Measurements from ENCODE around the gene TACR1. TPM values are rescaled to one million over a fixed set of nuclear protein-coding genes. Genes with fewer than 3 reads are reported as not detected.

The TACR1 gene
- total and polyA plus RNA-seq, 2 of the 4 experiments (the other 2 are of a cell fraction) = under 0.01 to 0.09 TPM

DNA sequence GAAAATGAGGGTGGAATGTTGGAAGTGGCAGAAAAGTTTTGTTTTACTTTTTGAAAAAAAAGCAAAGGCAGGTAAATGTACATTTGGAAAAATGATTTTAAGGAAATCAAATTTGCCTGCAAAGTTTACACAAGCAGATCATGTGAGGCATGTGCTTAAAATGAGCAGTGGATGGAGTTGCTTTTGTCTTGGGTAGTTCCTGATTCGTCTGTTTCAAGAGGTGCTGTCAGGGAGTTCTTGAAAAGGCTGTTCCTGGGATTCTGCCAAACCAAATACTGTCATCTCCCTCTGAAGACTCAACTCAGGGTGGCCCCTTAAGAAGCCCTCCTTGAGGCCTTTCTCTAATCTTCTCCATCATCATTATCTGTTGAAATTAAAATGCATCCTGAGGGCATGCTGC lies 59.0 kb downstream of the TACR1 start:
- CTCF ChIA-PET = no interaction called here
- H4K91ac ChIP-seq (ENCODE audit: insufficient read depth, low read depth, low read length) = no peak overlapping the region
- H3K56ac ChIP-seq (ENCODE audit: extremely low read depth, insufficient read depth, low read length) = no peak overlapping the region
- BruUV-seq (replicated peaks) = no TSS peak
- no peak overlapping the region for H4K5ac ChIP-seq (ENCODE audit: low read depth, low read length)
- no peak overlapping the region for H3K4ac ChIP-seq (ENCODE audit: low read depth, low read length)
- TF ChIP-seq BHLHE40 (IDR thresholded peaks at IDR 0.05; ENCODE audit: low read depth, low read length) = no peak
- TF ChIP-seq, protein P1, sequence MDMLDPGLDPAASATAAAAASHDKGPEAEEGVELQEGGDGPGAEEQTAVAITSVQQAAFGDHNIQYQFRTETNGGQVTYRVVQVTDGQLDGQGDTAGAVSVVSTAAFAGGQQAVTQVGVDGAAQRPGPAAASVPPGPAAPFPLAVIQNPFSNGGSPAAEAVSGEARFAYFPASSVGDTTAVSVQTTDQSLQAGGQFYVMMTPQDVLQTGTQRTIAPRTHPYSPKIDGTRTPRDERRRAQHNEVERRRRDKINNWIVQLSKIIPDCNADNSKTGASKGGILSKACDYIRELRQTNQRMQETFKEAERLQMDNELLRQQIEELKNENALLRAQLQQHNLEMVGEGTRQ (IDR thresholded peaks at IDR 0.05; ENCODE audit: low read depth, low read length) = no peak
- no peaks in the 10 kb centered on the region for H3K36me3 ChIP-seq (ENCODE audit: control insufficient read depth, insufficient read depth, low read length)
- H3K14ac ChIP-seq (replicated peaks; ENCODE audit: low read depth, low read length) = no peak overlapping the region
- intact Hi-C loops (cut with micrococcal nuclease) = no loop called here
- no peak overlapping the region for H3K23ac ChIP-seq (ENCODE audit: low read depth, low read length)
- POLR2A ChIA-PET (ENCODE audit: unreplicated experiment) = no interaction called here
- no peaks in the 10 kb centered on the region for H4K20me1 ChIP-seq (ENCODE audit: insufficient read depth, low read length)
- WGBS, 2 experiments (ENCODE audit: extremely low coverage in 2 of 2, insufficient read length in 1 of 2) = no CpG with 5 or more reads among the region's 1 CpG
- ATAC-seq (ENCODE audit: low read depth) = no peak
- H3K27me3 ChIP-seq (ENCODE audit: control insufficient read depth, insufficient read depth, low read length) = peaks cover 9% of the 10 kb centered on the region
- no peak overlapping the region for H2AK5ac ChIP-seq (ENCODE audit: low read depth, low read length)
- H2BK5ac ChIP-seq (ENCODE audit: low read depth, low read length, poor library complexity, severe bottlenecking) = no peak overlapping the region
- no peak overlapping the region for H3K9ac ChIP-seq (ENCODE audit: low read depth, low read length)
- H3K4me3 ChIP-seq (ENCODE audit: insufficient read depth, low read depth, low read length) = no peak overlapping the region
- no peak overlapping the region for H2BK15ac ChIP-seq (ENCODE audit: low read depth, low read length)
- H4K8ac ChIP-seq (ENCODE audit: low read depth in 2 of 2, low read length in 2 of 2) = no peak overlapping the region
- no peak overlapping the region for H2BK20ac ChIP-seq (ENCODE audit: low read depth, low read length)
- H3K9me3 ChIP-seq (ENCODE audit: control insufficient read depth, insufficient read depth, low read length) = no peaks in the 10 kb centered on the region
- H3K4me2 ChIP-seq (ENCODE audit: low read depth, low read length) = no peak overlapping the region
- H2AK9ac ChIP-seq (replicated peaks; ENCODE audit: low read depth, low read length, poor library complexity) = no peak overlapping the region
- no peaks in the 10 kb centered on the region for H3K9me1 ChIP-seq (ENCODE audit: insufficient read depth, low read length)
- H3K18ac ChIP-seq (ENCODE audit: low read depth, low read length) = no peak overlapping the region
- in situ Hi-C loops (cut with MboI; ENCODE audit: low sequenced_read_pairs) = no loop called here
- H3K4me1 ChIP-seq (ENCODE audit: control insufficient read depth, insufficient read depth, low read length) = peaks cover 1% of the 10 kb centered on the region; the same call in 1 of the 2 replicates
- DNase-seq = no peak
- no peak overlapping the region for H2AFZ ChIP-seq (replicated peaks; ENCODE audit: low read length, poor library complexity)
- no peak overlapping the region for H2BK120ac ChIP-seq (ENCODE audit: low read depth, low read length)
- no peaks in the 10 kb centered on the region for H3K79me1 ChIP-seq (ENCODE audit: low read depth in 1 of 2, low read length in 2 of 2)
- H3K27ac ChIP-seq (ENCODE audit: insufficient read depth, low read length) = no peak overlapping the region
- dilution Hi-C loops (cut with HindIII; ENCODE audit: low sequenced_read_pairs, unreplicated experiment) = no loop called here
